SU-DHL-6 (cell line): ENCODE results near the gene MEGF10.

Experiments used
- EZH2phosphoT487 ChIP-seq: fragments of 200-600 bp; sonication (generic), shearing (Covaris generic); conservative IDR thresholded peaks from 2 replicates; pipeline ENCODE4 v1.6.1; 2018; ENCODE audit warnings: mild to moderate bottlenecking, antibody characterized with exemption, low read length, moderate library complexity, mixed read lengths
- TF ChIP-seq, protein P1 (sequence below): fragments of 200-600 bp; sonication (generic); IDR thresholded peaks from one replicate; pipeline ENCODE4 v1.5.1; 2017; ENCODE audit warnings: antibody characterized with exemption, mild to moderate bottlenecking, low read length, moderate library complexity; ENCODE audit not compliant: insufficient read depth, poor library complexity, severe bottlenecking

GRCh38 chr5:127303404-127303803 lies 12.8 kb downstream of the MEGF10 start:
- TF ChIP-seq EZH2phosphoT487 = no peak
- TF ChIP-seq, protein P1, sequence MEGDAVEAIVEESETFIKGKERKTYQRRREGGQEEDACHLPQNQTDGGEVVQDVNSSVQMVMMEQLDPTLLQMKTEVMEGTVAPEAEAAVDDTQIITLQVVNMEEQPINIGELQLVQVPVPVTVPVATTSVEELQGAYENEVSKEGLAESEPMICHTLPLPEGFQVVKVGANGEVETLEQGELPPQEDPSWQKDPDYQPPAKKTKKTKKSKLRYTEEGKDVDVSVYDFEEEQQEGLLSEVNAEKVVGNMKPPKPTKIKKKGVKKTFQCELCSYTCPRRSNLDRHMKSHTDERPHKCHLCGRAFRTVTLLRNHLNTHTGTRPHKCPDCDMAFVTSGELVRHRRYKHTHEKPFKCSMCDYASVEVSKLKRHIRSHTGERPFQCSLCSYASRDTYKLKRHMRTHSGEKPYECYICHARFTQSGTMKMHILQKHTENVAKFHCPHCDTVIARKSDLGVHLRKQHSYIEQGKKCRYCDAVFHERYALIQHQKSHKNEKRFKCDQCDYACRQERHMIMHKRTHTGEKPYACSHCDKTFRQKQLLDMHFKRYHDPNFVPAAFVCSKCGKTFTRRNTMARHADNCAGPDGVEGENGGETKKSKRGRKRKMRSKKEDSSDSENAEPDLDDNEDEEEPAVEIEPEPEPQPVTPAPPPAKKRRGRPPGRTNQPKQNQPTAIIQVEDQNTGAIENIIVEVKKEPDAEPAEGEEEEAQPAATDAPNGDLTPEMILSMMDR = no peak
